Hepatocyte (in vitro differentiated cells): Measurements from ENCODE around the gene CAMSAP1.

Experiments used
- CTCF ChIP-seq: fragments of 200-600 bp; sonication (generic); IDR thresholded peaks from 2 replicates; pipeline ENCODE4 v1.5.1; 2016; ENCODE audit warnings: antibody characterized with exemption, mild to moderate bottlenecking; ENCODE audit not compliant: poor library complexity
- EZH2 ChIP-seq: fragments of 200-600 bp; sonication (generic); IDR thresholded peaks from 2 replicates; pipeline ENCODE4 v1.6.1; 2016; ENCODE audit warnings: antibody characterized with exemption, mild to moderate bottlenecking, borderline replicate concordance

DNA sequence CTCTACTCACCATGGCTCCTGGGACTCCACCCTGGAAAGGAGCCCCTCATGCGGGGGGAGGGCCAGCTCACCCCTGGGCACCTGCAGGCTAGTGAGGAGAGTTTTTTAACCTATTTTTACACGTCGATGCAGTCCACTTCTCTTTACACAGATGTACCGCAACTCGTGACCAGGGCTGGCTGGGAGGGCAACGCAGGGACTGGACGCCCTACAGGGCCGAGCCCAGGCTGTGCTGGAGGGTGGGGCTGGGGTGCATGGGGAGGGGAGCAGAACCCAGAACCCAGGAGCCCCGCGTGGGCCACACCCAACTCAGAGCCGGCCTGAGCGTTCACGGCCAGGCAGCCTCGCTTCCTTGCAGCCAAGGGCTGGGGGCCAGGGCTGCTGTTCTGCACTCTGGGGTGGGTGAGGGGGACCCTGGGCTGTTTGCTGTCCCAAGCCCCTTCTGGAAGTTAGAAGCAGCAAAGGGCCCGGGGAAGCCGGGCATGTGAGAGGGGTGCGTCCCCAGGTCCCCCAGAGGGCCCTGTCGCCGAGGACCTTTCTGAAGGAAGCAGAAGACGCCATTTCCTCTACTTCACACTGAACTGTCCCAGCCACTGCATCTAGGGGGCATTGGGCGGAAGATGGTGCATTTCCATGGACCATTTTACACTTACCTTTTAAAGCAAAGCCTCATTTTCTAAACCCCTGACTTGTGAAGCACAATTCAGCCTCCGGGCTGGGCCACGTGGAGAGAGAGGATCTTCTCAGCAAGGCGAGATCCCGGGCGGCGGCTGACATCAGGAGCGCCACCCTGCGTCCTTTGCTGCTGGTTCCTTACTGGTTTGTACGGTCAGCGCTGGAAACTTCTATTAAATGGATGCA is 114.8 kb downstream of the CAMSAP1 start:
- TF ChIP-seq EZH2 (no peak), CTCF (no peak)
